ENCODE results near the gene LGI4.

The LGI4 gene

GRCh38 chr19:35123573-35123972 is 11.3 kb downstream of the LGI4 start:
- no peak for DNase-seq

DNA sequence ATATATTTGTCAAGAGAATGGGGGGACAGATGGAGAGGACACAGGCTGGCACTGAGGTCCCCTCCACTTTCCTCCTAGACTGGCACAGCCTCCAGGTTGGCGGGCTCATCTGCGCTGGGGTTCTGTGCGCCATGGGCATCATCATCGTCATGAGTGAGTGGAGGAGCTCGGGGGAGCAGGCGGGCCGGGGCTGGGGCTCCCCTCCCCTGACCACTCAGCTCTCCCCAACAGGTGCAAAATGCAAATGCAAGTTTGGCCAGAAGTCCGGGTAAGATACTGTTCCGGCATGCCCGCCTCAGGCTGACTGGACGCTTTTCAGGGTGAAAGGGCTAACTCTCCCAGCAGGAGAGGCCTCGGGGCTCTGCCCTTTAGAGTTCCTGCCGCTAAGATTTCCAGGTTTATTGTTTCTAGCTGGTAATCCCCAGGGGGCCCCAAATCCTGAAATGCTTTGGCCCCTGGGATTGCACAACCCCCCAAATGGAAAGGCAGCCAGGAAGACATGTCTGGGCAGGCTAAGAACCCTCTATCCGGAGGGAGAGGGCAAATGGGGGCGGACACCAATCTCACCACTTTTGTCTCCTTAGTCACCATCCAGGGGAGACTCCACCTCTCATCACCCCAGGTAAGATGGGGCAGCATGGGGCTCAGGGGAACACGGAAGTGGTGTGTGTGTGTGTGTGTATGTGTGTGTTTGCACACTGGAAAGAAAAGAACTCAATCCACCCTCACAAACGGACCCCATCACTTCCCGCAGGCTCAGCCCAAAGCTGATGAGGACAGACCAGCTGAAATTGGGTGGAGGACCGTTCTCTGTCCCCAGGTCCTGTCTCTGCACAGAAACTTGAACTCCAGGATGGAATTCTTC is 11.9 kb downstream of the LGI4 start:
- DNase-seq: no peak

- no peak for DNase-seq
These were observed 14.0 kb downstream of the LGI4 start for GRCh38 chr19:35120898-35121297.

GRCh38 chr19:35120492-35120891 is 14.4 kb downstream of the LGI4 start:
- DNase-seq: peak; percentile 87

DNA sequence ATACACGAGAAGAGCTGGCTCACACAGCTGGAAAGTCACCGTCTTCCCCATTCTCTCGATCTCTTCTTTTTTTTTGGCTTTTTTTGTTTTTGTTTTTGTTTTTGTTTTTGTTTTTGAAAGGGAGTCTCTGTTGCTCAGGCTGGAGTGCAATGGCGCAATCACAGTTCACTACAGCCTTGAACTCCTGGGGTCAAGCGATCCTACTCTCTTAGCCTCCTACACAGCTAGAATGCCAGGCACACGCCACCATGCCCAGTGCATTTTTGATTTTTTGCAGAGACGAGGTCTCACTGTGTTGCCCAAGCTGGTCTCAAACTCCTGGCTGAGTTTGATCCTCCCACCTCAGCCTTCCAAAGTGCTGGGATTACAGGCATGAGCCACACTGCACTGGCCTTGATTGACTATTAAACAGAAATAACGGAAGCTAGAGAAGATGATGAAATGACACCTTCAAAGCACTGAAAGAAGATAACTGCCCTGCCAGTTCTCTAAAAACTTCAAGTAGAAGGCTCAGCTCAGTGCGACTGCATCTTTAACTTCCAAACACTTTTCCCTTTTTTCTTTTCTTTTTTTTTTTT is 15.2 kb downstream of the LGI4 start:
- no peak for DNase-seq

GRCh38 chr19:35119091-35119490 is 15.8 kb downstream of the LGI4 start:
- no peak for DNase-seq

- no peak for DNase-seq
These were observed 16.4 kb downstream of the LGI4 start for GRCh38 chr19:35118268-35119020.

GRCh38 chr19:35117799-35118198 is 17.1 kb downstream of the LGI4 start:
- no peak for DNase-seq

DNA sequence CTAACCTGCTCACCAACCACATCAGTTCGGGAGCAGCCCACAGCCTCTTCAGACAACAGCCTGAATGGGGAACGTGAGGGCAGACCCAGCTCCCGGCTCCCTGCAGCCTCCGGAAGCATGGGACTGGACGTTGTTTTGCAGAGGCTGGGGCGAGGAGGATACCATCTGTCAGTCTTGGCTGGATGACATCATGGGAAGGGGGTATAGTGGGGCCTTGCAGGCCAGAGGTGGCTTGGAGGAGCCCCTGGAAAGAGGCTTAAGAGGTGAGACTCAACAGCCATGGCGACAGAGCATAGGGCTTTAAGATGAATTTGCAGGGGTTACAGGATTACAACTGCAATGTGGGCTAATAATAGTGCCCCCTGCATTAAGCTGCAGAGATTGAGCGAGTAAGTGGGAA is 17.7 kb downstream of the LGI4 start:
- DNase-seq: no peak

DNA sequence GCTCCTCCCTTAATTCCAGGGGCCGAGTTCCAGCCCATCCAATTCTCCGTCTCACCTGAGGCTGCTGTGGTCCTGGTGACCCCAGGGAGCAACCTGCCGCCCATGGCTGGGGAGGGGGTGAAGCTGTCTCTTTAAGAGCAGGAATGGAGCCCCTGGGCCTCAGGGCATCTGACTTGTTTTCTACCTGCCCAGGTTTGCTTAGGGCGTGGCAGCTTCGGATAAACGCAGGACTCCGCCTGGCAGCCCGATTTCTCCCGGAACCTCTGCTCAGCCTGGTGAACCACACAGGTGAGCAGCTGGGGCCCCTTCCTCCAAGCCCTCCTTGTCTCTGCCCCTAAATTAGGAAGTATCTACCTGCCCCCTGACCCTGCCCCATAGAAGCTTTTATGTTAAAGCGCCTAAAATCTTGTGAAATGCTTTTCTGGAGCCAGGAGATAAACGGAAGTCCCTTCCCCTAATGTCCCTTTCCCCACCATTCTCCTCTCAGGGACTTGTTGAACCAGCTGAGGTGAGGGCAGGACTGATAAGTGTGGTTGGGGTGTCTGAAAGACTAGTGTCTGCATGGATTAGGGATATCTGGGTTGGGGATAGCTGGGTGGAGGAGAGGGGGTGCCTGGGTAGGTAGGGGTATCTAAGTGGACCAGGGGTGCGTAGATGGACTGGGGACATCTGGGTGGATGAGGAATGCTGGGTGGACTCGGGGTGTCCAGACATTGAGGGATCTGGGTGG is 18.6 kb downstream of the LGI4 start:
- peak; percentile 40 for DNase-seq

GRCh38 chr19:35115177-35115951 is 19.5 kb downstream of the LGI4 start, which contains the start of gene FXYD3:
Gene FXYD3 (plus strand): TSS chr19:35115823. CDS start chr19:35119377, 3,554 bp downstream.
- no peak for DNase-seq

DNA sequence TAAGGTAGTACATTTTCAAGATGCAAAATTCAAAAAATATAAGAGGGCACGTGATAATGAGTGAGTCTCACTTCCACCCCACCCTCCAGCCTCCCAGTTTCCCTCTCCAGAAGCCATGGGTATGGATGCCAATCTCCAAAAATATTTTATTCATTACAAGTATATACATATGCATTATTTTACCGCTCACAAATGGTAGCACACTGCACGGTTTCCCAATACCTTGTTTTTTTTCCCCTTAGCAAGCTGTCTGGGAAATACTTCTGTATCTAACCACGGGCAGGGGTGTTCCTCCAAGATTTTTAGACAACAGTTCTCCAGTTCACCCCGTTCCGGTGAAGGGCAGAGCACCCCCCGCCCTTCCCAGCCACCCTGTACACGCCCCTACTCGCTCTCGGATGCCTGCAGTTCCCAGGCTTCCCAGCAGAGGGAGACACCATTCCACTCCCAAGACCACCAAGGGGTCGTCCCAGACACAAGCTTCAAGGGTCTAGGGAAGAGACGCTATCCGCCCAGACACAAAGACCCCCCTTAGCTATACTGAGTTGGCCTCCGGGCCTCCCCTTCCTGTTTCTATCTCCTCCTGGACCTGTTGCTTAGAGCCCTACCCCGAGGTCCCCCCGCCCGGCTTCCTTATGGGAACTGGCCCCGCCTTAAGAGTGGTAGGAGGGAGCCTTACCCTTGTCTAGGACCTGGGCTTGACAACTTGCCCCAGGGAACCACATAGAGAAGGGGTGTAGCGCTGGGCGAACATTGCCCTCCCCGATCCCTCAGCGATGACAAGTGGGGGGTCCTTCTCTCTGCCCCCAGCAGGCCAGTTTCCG is 20.3 kb downstream of the LGI4 start:
- peak; percentile 68 for DNase-seq

- DNase-seq: peak; percentile 47
These were observed 21.7 kb downstream of the LGI4 start for GRCh38 chr19:35112995-35113688.

GRCh38 chr19:35110974-35111373 is 23.9 kb downstream of the LGI4 start:
- no peak for DNase-seq

GRCh38 chr19:35109395-35110112 is 25.3 kb downstream of the LGI4 start:
- DNase-seq: no peak

- DNase-seq: no peak
These were observed 26.1 kb downstream of the LGI4 start for GRCh38 chr19:35108730-35109129.

DNA sequence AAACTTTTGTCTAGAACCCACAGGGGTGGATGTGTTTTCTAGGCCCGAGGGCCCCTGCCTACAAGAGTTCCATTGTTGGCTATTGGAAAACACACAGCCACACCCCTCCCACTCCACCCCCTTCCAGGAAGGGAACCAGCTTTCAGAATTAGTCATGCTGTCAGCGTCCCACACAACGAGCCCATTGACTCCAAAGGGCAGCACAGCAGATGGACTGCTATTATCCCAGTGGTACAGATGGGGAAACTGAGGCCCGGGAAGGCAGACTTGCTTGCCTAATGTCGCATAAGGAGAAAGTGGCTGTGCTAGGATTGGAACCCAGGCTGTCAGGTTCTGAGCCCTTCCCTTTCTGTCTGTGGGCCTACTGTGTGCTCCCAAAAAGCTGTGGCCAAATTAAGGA is 27.3 kb downstream of the LGI4 start:
- peak; percentile 32 for DNase-seq

DNA sequence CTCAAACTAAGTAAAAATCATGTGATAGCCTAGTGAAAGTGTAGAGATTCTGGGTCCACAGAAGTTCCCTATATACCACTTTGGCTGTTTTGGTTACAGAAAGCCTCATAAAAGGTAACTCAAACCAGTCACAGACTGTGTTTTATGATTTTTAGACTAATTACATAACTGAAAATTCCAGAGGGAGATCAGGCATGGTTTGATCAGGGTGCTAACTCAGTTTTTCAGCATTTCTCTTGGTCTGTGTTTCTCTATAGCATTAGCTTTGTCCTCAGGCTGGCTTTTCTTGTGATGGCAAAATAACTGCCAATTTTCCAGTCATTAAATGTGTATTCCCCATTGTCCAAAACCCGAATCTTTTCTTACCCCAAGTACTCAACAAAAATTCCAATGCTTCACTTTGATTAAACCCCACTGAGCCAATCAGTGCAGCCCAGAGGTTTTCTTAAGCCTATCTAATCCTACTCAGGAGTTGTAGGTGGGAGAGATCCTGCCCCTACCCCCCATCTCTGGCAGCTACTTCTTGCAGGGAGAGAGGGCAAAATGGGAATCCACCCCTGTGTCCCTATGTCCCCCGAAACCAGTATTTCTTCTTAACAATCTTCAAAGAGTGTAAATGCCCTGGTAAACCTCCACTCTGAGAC is 27.8 kb downstream of the LGI4 start:
- no peak for DNase-seq

GRCh38 chr19:35106291-35106583 is 28.6 kb downstream of the LGI4 start:
- no peak for DNase-seq

All from DMS53 (cell line).